Activated CD4-positive, alpha-beta T cell treated with anti-CD3 and anti-CD28 coated beads, Interleukin-2, amount 50 U/mL, for 4 hours (primary cell): Measurements from ENCODE around the gene DOCK2.
"Not testable (repeated sequence)": the region's sequence is repeated elsewhere in the genome, so short reads cannot be mapped to it uniquely, and the experiment has no call there.

ENCODE experiments used
- DNase-seq, 2 experiments: peaks; one replicate each; pipeline ENCODE4 v3.0.0-alpha.2; 2020

DOCK2 gene

DNA sequence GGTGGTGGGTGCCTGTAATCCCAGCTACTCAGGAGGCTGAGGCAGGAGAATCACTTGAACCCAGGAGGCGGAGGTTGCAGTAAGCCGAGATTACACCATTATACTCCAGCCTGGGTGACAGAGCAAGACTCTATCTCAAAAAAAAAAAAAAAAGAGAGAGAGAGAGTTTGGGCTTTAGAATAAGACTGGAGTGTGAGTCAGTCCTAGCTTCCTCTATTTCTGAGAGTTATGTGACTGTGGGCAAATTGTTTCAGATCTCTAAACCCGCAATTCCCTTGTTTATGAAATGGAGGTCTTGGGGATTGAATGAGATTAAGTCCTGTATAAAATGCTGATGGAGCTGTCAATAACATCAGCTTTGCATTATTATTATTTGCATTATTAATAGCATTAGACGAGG, 316.1 kb downstream of the DOCK2 start:
- DNase-seq = not testable (repeated sequence)

GRCh38 chr5:169954786-169955185, 317.7 kb downstream of the DOCK2 start:
- DNase-seq = no peak

DNA sequence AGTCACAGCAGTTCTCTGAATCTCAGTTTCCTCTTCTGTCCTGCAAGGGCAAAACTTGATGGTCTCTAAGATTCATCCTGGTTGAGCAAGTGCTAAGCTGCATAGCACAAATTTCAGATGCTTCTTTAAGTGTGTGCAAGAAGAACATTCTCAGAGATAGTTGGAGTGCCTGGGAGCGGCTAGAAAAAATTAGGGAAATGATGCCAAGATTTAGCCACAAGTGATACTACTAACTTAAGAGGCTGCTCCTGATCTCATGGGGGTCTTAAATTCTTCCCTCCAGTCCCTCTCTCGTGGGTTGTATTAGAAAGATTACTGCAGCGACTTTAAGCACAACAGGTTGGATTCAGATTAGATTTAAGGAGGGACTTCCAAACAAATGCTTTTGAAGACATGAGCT, 319.1 kb downstream of the DOCK2 start:
- no peak for DNase-seq

DNA sequence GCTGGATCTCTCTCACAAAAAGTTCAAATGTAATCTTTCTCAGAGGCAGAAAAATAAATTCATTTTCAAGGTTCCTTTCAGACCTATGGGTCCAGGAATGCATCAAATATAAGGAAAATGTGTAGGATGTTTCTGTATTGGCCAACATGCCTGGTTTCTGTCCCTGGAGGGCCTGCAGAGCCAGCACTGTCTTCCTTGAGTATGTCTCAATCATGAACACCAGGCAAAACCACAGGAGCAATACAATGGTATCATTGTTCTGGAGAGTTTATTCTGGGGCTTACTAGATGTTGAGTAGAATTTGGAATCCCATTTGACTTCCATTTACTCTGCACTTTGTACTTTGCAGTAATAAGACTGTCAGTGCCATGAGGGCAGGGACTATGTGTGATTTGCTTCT, 319.7 kb downstream of the DOCK2 start:
- no peak for DNase-seq

- DNase-seq = no peak
These were observed 321.2 kb downstream of the DOCK2 start for GRCh38 chr5:169958278-169958677.

- DNase-seq = no peak
These were observed 323.6 kb downstream of the DOCK2 start for GRCh38 chr5:169960659-169961058.

- no peak for DNase-seq
These were observed 327.2 kb downstream of the DOCK2 start for GRCh38 chr5:169964246-169964645.

DNA sequence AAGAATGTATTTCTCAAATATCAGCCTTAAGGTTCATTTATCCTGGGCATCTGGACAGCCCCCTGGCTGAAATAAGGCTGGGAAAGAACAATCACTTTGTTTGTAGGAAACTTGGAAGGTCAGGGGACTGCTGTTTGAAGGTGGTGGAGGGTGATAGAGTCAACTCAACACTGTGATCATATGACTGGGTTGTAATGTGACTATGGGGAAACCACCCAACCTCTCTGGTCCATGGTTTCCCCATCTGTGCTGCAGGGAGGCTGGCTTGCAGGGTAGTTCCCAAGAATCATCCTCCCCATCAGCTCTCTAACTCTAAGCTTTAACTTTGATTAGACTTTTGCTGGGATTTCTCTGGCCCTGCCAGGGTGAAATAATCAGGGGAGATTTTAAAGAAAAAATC, 333.3 kb downstream of the DOCK2 start:
- no peak for DNase-seq

DNA sequence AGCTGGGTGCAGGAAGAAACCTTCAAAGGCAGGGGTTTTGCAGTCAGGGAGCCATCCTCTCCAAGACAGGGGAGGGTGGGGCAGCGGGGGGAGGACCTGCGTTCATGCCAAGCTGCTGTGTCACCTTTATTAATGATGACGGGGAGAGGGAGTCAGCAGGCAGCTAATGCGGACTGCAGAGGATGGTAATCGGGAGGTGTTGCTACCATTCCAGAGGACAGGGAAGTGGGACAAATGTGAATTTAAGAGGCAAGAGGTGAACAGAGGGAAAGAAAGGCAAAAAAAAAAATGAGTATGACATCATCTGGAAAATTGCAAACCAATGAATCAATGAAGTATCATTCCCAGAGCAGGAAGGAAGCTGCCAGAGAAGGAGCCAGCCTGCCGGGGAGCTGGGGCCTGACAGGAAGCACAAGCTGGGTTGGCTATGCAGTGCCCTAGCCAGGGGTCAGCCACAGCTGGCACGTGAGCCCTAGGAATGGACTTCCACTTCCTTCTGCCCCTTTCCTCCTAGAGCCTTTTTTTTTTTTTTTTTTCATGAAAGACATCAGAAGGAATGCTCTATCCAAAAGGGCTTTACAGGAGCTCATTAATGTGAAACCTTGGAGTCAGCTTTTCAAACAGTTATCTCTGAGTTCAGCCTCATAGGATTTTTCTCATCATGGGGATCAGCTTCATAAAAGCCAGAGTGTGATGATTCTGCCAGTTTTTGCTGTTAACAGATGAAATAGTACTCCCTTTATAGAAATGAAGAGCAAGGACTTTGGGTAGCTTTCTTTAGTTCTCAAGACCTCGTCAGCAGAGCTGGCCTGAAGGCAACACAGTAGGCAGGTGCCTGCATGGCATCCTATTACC, 334.1 kb downstream of the DOCK2 start:
- no peak for DNase-seq

GRCh38 chr5:169971780-169972179, 334.7 kb downstream of the DOCK2 start:
- no peak for DNase-seq

DNA sequence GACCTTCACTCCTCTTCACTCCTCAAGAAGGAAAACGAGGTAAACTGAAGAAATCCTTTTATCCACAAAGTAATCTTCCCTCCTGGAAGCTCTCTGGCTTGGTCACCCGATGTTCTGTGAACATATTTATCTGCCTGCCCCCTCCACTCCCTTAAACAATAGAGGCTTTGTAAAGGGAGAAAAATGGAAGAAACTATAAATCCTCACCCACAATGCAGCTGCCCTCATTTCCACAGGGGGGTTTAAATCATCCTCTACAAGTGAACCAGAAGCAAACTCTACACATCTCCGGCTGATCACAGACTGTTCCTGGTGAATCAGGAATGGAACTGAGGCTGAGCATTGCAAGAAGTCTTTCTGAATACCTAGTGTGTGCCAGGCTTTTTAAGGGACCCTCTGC, 336.0 kb downstream of the DOCK2 start:
- DNase-seq = no peak

DNA sequence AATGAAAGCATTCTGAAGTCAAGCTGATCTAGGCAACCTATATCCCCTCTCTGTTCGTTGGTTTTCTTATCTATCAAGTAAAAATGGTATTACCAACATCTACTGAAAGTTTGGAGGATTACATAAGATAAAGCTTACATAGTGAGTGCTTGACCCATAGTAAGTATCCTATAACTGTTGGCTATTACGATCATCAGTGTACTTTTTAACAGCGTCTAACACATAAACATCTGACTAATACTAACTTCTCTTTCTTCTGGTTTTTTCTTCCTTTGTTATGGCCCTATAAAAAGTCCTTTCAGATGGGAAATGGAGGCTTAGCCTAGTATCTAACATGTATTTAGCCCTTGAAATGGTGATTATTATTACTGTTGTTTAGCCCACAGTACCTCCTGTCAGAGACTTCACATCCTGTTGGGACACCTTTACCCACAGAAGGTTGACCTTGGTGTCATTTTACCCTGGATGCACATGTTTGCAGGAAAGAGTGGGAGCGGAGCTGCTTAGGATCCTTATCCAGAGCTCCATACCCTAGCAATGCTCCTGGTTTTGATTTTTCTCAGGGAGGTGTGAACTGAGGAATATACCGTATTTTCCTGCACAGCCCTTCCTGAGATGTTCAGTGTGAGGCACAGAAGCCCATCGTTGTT, 337.2 kb downstream of the DOCK2 start:
- DNase-seq = no peak

DNA sequence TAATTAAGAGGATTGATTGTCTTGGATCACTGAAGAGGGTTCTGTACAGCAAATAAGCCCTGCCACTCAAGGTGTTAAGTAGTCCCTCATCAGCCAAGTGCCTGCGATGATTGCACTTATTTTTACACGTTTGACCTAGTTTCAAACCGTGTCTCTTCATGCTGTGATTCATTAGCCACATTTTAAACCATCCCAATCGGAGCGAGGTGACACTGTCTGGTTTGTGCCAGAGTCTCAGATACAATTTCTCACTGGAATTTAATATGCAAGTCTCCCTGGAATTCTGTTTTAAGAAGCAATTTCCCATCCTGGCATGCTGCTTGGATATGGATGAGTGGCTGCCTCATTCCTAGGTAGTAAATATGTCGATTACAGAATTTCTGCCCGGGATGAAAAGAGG, 341.6 kb downstream of the DOCK2 start:
- DNase-seq = no peak

DNA sequence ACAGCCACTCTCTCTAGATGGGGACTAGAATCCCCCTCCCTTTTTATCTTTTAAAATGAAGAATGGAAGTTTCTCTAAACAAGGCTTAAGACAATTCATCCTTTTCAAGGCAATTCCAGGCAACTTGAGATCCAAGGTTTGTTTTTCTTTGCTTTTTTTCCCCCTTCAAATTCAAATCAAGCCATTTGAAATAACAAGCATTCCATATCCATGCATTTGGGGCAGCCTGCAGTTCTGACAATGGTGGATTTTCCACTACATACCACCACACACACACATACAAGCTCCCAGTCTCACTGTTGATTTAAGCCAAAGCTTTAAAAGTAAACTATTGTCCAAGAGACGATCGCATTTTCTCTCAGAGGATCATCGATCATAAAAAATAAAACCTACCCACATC, 342.8 kb downstream of the DOCK2 start:
- no peak for DNase-seq

DNA sequence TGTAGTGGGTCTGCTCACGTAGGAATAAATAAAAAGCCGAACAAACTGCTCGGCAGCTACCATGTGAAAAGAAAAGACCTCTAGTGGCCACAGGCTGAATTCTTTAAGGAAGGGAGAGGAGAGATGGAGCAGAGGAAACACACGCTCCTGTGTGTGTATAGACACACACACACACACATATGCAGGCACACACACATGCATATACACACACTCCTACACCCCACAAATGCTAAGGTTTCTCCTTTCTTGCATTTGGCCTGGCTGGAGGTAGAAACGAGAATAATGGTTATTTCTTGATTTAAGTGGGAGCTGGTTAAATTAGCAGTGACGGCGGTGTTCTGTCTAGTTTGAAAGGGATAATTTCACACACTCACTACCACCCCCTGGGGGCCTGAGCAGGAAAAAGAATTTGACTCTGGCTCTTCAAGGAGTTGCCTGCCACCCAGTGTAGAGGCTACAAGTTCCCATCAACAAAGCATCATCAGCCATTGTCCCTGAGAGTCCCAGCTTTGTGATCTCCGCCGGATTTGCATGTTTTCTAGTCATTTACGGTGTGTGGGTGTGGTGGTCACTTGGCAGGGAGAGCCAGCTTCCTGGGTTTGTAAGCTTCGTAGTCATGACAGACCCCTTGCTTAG, 343.5 kb downstream of the DOCK2 start, which contains the start of gene INSYN2B:
TSS of gene INSYN2B (minus strand) at position 78 of the 636 bp plus-strand sequence. CDS start 96,597 bp downstream, outside the sequence.
- no peak for DNase-seq

DNA sequence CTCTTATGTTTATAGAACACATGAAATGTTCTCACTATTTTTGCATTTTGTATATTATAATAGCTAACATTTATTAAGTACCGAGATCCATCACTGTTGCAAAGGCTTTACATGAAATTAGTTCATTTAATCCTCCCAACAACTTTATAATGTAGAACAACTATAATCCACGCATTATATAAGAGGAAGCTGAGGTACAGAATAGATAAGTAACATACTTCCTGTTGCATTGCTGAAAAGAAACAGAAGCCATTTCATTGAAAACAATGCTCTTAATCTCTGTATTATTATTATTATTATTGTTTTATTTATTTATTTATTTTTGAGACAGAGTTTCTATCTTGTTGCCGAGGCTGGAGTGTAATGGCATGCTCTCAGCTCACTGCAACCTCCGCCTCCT, 351.1 kb downstream of the DOCK2 start:
- DNase-seq = no peak

GRCh38 chr5:169988947-169989346, 351.9 kb downstream of the DOCK2 start:
- no peak for DNase-seq

DNA sequence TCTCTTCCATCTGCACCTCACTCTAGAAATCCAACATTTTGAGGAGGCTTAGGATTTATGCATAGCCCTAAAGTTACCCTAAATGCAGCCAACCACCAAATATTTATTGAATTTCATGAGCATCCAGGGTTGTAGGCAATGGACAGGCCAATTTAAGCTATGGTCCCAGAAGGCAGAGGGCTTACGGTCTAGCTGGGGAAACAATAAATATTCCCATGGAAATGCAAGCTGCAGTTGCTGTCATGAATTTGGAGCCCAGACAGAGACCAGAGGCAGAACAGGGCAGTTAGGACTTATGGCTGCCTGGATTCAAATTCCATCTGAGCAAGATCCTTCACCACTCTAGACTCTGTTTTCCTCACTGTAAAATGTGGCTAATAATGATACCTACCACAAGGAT, 352.3 kb downstream of the DOCK2 start:
- no peak for DNase-seq

- DNase-seq = no peak
These were observed 354.2 kb downstream of the DOCK2 start for GRCh38 chr5:169991115-169991869.

DNA sequence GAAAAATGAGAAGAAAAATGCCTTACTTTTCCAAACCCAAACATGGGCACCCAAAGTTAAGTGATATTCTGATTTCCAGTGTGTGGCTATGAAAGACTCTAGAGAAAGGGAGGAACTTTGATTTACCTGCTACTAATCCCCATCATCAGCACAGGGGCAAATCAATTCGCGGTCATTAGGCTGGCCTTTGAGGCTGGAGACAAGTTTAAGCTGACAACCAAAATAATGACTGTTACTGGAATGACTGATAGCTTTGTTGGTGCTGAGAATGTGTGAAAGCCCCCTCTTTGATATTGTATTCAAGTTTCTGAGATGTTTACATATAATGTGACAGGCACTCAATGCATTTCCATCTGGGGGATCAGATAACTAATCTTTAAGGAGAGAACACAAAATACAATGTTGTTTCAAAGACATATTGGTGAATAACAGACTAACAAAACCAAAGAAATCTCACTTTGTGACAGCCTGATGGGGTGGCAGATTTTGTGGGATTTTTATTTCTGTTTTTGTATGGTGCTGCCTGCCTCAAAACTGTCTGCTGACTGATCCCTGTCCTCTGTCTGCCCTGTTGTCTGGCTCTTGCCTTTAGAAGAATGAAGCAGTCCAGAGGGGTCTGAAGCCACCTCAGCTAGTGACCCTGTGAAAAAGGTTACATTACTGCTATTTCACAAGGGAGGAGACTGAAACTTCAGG, 355.9 kb downstream of the DOCK2 start:
- no peak for DNase-seq

GRCh38 chr5:169993485-169993790, 356.4 kb downstream of the DOCK2 start:
- no peak for DNase-seq

- no peak for DNase-seq
These were observed 360.7 kb downstream of the DOCK2 start for GRCh38 chr5:169997798-169998197.

GRCh38 chr5:169999621-170000020, 362.5 kb downstream of the DOCK2 start:
- DNase-seq = no peak
